ENCODE measurements around the gene SEC24B.

Gene SEC24B

DNA sequence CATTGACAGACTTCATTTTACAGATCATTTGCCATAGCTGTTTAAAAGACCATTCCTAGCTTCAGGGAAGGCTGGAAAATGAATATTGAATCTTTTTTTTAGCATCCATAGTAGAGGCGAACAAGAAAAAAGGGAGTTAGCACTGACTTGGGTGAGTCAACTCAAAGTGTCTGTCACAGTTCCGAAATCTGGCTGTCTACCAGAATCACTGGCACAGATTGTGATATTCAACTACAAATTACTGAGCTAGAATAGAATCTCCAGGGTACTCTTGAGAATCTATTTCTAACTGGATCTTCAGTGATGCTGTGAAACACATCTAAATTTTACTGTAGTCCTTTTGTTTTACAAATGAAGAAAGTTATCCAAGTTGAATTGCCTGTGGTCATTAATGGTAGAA is 31.5 kb downstream of the SEC24B start:
- H3K9me3 Mint-ChIP-seq, result no peaks in the 10 kb centered on the region
- no peaks in the 10 kb centered on the region for H3K4me1 Mint-ChIP-seq
- no peak overlapping the region for H3K27ac Mint-ChIP-seq
- TF ChIP-seq, protein P1, sequence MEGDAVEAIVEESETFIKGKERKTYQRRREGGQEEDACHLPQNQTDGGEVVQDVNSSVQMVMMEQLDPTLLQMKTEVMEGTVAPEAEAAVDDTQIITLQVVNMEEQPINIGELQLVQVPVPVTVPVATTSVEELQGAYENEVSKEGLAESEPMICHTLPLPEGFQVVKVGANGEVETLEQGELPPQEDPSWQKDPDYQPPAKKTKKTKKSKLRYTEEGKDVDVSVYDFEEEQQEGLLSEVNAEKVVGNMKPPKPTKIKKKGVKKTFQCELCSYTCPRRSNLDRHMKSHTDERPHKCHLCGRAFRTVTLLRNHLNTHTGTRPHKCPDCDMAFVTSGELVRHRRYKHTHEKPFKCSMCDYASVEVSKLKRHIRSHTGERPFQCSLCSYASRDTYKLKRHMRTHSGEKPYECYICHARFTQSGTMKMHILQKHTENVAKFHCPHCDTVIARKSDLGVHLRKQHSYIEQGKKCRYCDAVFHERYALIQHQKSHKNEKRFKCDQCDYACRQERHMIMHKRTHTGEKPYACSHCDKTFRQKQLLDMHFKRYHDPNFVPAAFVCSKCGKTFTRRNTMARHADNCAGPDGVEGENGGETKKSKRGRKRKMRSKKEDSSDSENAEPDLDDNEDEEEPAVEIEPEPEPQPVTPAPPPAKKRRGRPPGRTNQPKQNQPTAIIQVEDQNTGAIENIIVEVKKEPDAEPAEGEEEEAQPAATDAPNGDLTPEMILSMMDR (IDR thresholded peaks at IDR 0.05), result no peak
- H3K27me3 Mint-ChIP-seq (ENCODE audit: low read depth, poor library complexity), result no peaks in the 10 kb centered on the region
- DNase-seq, result no peak
- peaks cover 58% of the 10 kb centered on the region for H3K36me3 Mint-ChIP-seq (ENCODE audit: low read depth)
- no peak overlapping the region for H3K4me3 Mint-ChIP-seq

DNA sequence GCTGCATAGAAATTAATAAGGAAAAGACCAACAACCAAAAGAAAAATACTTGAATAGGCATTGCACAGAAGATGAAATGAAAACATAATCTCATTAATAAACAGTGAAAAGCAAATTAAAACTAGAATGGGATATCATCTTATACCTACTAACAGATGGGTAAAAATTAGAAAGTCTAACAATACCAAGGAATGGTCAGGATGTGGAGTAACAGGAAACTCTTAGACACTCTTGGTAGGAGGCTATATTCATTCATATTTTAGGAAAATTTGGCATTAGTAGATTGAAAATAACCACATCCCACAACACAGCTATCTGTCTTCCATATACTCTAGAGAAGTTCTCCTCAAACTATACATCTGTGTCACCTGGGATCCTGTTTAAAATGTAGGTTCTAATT is 36.3 kb downstream of the SEC24B start:
- H3K27ac Mint-ChIP-seq, result peak overlapping the region; percentile 32
- H3K27me3 Mint-ChIP-seq (ENCODE audit: low read depth, poor library complexity), result no peaks in the 10 kb centered on the region
- H3K36me3 Mint-ChIP-seq (ENCODE audit: low read depth), result peaks cover 67% of the 10 kb centered on the region
- no peak for DNase-seq
- H3K4me3 Mint-ChIP-seq, result no peak overlapping the region
- H3K9me3 Mint-ChIP-seq, result peaks cover under 1% of the 10 kb centered on the region
- H3K4me1 Mint-ChIP-seq, result no peaks in the 10 kb centered on the region
- TF ChIP-seq, protein P1 (IDR thresholded peaks at IDR 0.05), result no peak

DNA sequence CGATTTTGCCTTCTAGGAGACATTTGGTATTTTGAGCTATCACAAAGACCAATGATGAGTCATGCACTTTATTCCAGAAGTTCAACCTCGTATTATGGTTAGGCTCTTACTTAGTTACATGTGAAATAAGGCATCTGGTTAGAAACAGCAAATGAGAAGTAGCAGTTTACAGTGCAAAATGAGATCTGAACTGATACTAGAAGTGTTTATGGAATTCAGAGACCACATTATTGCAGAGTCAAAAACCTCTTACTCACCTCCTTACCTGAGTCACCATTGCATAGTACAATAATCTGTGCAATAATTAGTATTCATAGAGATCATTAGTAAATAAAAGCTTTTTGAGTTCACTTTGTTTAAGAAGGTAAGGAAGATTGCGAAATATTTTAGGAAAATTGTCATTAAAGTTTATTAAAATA is 38.7 kb downstream of the SEC24B start:
- Mint-ChIP-seq H3K4me1 (no peaks in the 10 kb centered on the region), H3K36me3 (ENCODE audit: low read depth) (peaks cover 71% of the 10 kb centered on the region), H3K27me3 (ENCODE audit: low read depth, poor library complexity) (no peaks in the 10 kb centered on the region), H3K4me3 (no peak overlapping the region), H3K27ac (no peak overlapping the region), H3K9me3 (peaks cover 10% of the 10 kb centered on the region)
- TF ChIP-seq, protein P1 (IDR thresholded peaks at IDR 0.05), result no peak
- no peak for DNase-seq

DNA sequence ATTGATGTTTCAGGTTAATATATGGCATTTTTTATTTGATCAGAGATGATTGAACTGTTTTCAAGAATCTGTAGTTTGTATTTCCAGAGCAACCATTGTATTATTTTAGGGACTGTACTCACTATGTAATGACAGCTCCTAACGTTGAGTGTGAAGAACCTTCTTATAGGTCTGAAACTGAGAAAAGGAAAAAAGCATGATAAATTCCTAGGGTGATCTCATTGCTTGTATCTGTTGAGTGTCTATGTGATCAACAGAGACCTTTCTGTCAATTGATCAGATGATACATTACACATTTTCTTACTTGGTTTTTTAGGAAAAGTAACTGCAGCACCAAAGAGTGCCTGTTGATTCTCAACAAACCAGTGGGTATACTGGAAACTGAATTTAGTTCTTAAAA is 40.2 kb downstream of the SEC24B start:
- peaks cover 62% of the 10 kb centered on the region for H3K36me3 Mint-ChIP-seq (ENCODE audit: low read depth)
- H3K27ac Mint-ChIP-seq, result no peak overlapping the region
- TF ChIP-seq, protein P1 (IDR thresholded peaks at IDR 0.05), result no peak
- DNase-seq, result no peak
- H3K9me3 Mint-ChIP-seq, result peaks cover 10% of the 10 kb centered on the region
- no peaks in the 10 kb centered on the region for H3K4me1 Mint-ChIP-seq
- no peak overlapping the region for H3K4me3 Mint-ChIP-seq
- no peaks in the 10 kb centered on the region for H3K27me3 Mint-ChIP-seq (ENCODE audit: low read depth, poor library complexity)

DNA sequence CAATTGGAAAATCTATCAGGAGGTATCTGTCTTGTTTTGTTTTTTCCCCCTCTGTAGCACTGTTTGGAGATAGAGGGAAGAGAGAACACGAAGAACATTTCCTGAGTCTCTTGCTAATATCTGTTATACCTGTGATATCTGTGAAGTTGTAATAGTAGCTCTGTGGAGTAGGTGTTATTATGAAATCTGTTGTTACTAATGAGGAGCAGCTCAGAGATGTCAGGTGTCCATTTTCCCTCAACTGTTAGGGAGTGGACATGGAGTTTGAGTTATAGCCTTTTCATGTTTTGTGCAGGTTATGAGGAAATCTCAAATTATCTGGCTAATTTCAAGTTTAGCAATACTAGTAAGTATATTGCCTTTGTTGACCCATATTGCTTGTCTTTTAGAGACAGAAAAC is 52.4 kb downstream of the SEC24B start:
- Mint-ChIP-seq H3K27me3 (ENCODE audit: low read depth, poor library complexity) (no peaks in the 10 kb centered on the region), H3K27ac (peak overlapping the region; percentile 88), H3K9me3 (no peaks in the 10 kb centered on the region), H3K4me3 (no peak overlapping the region), H3K4me1 (peaks cover 11% of the 10 kb centered on the region), H3K36me3 (ENCODE audit: low read depth) (peaks cover 51% of the 10 kb centered on the region)
- DNase-seq, result no peak
- TF ChIP-seq, protein P1 (IDR thresholded peaks at IDR 0.05), result no peak

DNA sequence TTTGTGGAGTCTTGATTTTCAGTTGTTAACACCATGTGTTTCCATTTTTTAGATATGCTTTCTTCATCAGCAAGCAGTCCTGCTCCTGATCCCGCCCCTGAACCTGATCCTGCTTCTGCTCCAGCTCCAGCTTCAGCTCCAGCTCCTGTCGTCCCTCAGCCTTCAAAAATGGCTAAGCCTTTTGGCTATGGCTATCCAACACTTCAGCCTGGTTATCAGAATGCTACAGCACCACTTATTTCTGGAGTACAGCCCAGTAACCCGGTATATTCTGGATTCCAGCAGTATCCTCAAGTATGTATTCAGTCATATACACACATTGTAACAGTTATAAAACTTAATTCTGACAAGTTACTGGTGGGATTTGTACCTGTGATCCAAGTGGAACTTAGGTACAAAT is 60.9 kb downstream of the SEC24B start:
- Mint-ChIP-seq H3K36me3 (ENCODE audit: low read depth) (peaks cover 56% of the 10 kb centered on the region), H3K9me3 (no peaks in the 10 kb centered on the region), H3K4me3 (no peak overlapping the region), H3K27ac (no peak overlapping the region), H3K27me3 (ENCODE audit: low read depth, poor library complexity) (no peaks in the 10 kb centered on the region), H3K4me1 (no peaks in the 10 kb centered on the region)
- no peak for DNase-seq
- TF ChIP-seq, protein P1 (IDR thresholded peaks at IDR 0.05), result no peak
